Stimulated activated CD4-positive, alpha-beta T cell treated with anti-CD3 and anti-CD28 coated beads, Interleukin-15, amount 100 ng/mL, for 48 hours (primary cell): ENCODE data around the gene TMEM181.

ENCODE experiments used
- DNase-seq, 2 donors: peaks; one replicate each; pipeline ENCODE4 v3.0.0-alpha.2; 2020; ENCODE audit warnings: low read depth in 2 of 2

TMEM181 gene

DNA sequence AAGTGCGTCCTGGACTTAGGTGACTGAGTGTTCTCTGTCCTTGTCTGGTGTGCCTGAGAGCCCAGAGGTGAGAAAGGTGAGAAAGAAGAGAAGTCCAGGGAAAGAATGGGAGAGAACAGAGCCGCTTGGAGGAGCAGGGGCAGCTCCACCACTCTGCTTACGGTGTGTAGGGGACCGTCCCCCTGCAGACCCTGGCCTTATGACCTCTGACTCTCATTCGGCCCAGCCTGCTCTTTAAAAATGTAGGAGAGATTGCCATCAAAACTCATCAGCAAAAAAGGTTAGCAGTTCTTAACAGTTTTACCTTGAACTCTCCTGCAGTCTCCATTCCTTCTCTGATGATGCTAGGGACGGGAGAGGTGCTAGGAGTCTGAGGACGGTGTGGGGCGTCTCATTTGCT, 2.0 kb downstream of the TMEM181 start:
- no peak for DNase-seq

DNA sequence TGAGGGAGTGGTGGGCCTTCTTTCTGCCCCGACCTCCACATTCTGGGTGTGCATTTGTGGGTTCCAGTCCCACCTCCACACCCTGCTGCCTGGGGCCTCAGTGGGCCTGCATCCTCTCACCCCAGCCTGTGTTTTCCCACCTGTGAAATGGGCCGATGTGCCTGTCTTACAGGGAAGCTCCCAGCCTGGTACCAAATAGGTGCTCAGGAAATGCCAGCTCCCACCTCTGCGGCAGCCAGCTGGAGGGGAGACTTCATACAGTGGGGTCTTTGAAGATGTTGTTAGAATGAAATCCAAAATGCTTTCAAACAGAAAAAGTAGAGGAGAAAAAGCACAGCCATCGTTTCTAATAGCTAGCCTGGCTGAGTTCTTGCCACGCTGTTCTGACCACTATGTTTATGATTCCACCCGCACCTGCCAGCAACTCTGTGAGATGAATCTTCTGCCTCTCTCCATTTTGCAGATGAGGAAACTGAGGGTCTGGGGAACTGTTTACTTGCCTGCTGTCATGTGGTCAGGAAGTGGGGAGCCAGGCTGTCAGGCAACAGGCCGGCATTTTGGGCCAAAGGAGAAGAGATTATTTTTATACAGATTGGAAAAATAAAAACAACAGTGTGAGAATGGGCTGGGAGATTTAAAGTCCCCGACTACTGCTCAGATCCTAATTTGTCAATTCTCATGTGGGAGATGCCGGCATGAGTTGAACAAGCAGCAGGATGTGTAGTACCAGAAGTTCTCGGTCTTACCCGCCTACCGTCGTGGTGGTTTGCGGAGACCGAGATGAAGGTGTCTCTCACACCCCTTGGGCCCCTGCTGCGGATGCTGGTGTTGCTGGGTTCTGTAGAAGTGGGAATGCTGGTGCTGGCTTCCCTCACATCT, 4.6 kb downstream of the TMEM181 start:
- no peak for DNase-seq

DNA sequence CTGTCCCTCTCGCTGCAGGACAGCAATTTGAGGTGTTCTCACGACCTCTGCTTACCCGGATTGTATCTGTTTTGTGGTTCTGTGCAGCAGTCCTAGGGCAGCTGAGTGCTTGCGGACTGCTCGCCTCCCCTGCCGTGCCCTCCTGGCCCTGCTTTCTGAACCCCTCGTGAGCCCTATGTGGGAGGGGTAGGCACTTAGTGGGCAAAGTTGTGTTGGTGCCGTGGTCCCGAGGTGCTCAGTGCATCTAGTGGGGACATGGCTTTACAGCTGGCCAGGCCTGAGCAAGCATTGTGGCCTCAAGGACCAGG, 5.2 kb downstream of the TMEM181 start:
- DNase-seq, result no peak

DNA sequence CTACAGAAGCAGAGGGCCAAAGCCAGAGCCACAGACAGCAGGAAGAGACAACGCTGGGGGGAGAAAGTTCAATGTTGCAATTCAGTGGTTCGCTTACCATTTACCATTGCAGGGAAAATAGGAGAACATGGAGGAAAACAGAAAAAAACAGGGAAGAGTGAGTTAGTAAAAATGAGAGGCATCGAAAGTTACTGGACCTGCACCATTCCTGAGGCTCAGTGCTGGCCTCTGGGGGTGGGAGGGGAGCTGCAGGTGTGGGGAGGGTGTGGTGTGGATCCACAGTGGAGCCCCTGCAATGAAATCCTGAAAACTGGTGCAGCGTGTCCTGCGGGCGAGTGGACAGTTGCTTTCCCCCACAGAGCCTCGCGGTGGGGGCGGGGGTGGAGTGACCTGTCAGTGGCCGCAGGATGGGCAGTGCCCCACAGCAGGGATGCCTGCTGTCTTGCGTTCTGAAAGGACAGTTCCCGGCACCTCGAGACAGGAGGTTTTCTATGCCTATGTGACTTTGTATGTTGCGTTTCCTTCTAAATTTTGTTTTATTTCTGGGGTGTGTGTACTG, 5.7 kb downstream of the TMEM181 start:
- DNase-seq, result no peak

GRCh38 chr6:158566207-158566818, 6.4 kb downstream of the TMEM181 start:
- no peak for DNase-seq

- no peak for DNase-seq
Measured at GRCh38 chr6:158567152-158567551, 7.3 kb downstream of the TMEM181 start.

DNA sequence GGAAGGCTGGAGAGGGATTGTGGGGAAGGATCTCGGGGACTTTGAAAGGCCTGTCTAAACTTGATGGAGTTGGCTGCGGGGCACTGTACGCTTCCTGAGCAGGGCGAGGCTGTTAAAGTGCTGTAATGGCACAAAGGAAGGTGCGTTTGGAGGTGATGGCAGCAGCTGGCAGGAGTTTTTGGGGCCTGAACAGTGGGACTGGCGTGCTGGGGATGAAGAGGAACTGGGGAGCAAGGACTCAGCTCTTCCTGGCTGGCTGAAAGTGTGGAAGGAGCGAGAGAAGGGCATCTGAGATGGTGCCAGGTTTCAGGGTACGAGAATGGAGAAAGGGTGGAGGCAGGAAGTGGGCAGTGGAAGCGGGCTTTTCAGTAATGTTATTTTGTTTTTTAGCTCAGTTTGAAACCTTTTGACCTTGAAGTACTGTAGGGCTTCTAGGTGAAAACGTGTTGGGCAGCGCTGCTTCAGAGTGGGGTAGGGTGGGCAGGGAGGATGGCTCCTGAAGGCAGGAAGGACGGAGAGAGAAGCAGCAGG, 8.0 kb downstream of the TMEM181 start:
- no peak for DNase-seq

DNA sequence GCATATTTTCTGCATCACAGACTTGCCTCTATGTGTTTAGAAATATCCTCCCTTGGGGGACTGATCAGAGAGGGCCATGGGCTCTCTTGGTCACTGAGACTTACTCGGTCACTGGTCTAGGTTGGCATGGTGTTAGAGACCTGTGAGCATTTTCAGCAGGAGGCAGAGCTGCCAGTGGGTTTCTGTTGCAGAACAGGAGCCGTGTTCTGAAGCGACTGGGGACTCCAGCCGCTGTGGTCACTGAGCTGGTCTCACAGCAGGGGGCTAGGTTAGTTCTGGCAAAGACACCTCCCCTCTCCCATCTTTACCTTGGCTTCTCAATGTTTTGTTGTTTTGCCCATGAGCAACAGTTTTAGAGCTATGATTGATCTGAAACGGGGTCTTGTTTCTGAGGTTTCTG, 8.7 kb downstream of the TMEM181 start:
- DNase-seq, result no peak

DNA sequence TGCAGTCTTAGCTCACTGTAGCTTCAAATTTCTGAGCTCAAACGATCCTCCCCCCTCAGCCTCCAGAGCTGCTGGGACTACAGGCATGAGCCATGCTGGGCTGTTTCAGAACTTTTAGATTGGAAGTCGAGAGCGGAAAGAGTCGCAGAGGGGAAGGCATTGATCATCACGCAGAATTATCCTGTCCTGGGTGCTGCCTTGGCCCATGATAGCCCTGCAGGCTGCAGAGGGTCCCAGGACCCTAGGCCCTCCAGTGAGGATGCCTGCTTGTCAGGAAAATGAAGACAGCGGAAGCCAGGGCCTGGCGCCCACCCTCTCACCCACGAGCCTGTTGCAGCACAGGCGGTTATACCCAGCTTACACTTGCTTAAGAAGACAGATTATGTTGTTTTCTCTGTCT, 9.1 kb downstream of the TMEM181 start:
- no peak for DNase-seq

GRCh38 chr6:158570681-158570962, 10.7 kb downstream of the TMEM181 start:
- no peak for DNase-seq

DNA sequence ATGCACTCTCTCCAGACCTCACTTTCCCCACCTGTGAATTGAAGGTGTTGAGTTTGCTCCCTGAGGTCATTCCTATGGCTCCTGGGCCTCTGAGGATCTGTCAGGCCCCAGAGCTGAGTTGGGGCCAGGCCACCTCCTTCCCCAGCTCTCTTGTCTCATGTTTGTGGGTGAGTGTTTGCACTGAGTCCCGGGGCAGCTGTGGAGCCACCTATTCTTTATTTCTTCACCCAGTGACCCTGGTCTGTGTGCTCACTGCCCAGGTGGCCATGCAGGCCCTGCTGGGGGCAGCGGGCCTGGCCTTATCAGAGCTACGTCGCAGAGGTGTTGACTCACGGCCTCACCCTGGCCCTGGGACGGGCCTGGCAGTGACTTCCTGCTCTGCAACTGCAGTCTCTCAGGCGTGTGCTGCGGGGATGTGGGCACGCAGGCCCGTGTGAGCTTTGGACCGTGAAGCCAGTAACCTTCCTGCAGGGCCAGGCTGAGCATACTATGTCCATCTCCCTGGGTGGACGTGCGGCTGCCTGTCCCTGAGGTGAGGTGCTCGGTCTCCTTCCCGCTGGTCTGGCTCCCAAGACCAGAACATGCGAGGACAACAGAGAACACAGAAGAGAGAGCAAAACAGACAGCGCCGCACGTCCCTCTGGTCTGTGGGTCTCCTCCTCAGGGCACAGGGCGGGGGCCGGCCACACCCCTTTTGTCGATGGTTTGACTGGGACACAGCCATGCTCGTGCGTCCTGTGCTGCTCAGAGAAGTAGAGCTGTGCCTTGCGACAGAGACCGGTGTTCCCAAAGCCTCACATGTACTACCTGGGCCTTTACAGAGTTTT, 12.1 kb downstream of the TMEM181 start:
- no peak for DNase-seq

GRCh38 chr6:158572653-158573541, 13.0 kb downstream of the TMEM181 start:
- no peak for DNase-seq

DNA sequence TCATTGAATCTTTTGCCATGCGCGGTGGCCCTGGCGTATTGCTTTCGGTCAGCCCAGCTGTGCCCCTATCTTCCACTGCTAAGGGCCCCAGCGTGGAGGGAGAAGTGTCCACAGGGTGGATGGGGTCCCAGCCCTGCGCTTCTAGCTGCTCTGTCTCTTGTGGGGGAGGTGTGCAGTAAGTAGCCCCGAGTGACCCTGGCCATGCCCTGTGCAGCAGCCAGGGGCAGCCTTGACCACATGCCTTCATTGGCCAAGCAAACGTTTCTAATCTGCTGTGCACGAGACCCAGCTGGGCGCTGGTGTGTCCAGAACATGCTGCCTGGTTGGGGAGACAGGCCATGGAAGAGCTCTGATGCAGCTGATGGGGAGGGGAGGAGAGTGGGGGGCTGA, 13.6 kb downstream of the TMEM181 start:
- DNase-seq, result no peak

- DNase-seq, result no peak
Measured at GRCh38 chr6:158574800-158575199, 14.9 kb downstream of the TMEM181 start.

- DNase-seq, result no peak
Measured at GRCh38 chr6:158575550-158575949, 15.7 kb downstream of the TMEM181 start.

DNA sequence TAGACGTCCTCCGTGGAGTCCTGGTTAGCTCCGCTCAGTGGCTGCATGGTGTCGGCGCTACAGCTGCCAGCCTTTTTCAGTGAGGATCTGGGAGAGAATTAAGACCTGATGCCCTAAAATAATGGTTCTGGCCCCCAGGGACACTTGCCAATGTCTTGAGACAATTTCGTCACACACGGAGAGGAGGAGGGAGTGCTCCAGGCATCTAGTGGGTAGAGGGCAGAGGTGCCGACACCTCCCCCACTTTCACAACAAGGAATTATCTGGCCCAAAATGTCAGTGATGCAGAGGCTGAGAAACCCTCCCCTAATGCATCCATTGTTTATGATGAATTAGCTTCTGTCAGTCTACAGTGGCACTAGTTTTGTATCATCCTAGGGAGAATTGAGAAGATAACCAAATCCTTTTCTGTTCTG, 24.4 kb downstream of the TMEM181 start:
- no peak for DNase-seq

DNA sequence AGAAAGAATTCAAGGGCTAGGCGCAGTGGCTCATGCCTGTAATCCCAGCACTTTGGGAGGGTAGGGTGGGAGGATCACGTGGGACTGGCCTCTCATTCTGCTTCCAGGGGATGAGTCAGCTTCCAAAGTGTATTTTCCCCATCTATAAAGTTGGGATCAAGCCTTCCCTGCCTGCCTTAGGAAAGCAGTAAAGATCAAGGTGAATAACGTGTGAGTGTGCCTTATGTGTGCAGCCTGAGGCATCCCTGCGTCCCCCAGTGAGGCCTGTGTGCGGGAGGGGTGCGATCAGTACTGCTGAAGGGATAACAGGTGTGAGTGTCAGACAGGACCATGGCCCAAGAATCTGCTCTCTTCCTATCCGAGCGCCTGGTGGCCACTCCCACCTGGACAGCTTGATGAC, 26.8 kb downstream of the TMEM181 start:
- DNase-seq, result no peak

- DNase-seq, result no peak
Measured at GRCh38 chr6:158589366-158589765, 29.5 kb downstream of the TMEM181 start.

GRCh38 chr6:158591134-158591809, 31.4 kb downstream of the TMEM181 start:
- DNase-seq, result no peak

DNA sequence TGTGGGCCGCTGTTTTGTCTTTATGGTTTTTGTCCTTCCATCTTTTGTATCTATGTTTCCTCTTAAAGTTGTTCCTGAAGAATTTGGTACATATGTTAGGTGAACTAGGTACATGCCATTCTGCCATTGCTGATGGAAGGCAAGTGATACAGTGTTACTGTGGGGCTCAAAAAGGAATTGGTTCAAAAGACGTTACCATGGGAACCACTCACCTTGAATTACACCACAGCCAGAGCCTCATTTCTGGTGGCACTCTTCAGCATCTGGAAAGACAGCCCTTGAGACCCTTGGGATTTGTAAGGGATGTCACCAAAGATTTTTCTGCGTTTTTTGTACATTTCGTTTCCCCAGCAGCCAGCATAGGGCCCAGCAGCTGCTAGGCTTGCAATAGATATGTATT, 31.9 kb downstream of the TMEM181 start:
- DNase-seq, result no peak

GRCh38 chr6:158593670-158594069, 33.8 kb downstream of the TMEM181 start:
- DNase-seq, result no peak
